Neural progenitor cell (in vitro differentiated cells): Measurements from ENCODE around the gene LYPD6B. TPM values are rescaled to one million over a fixed set of nuclear protein-coding genes. Genes with fewer than 3 reads are reported as not detected.

Experiments used
- DNase-seq: peaks from one replicate; pipeline ENCODE4 v3.0.0-alpha.2; 2016; ENCODE audit warnings: low spot score
- H2AFZ ChIP-seq: fragments of 200-600 bp; sonication (generic); replicated peaks from 2 replicates; pipeline ENCODE4 v1.6.1; 2016; ENCODE audit warnings: antibody characterized with exemption
- H3F3A ChIP-seq: fragments of 200-600 bp; sonication (generic); 2 replicates; pipeline ENCODE4 v1.6.1; 2016; ENCODE audit warnings: antibody characterized with exemption, low read depth
- H3K27ac ChIP-seq: fragments of 200-600 bp; sonication (generic); 2 replicates; pipeline ENCODE4 v1.5.1; 2016; ENCODE audit warnings: mild to moderate bottlenecking
- H3K27me3 ChIP-seq: fragments of 200-600 bp; sonication (generic); 2 replicates; pipeline ENCODE4 v1.6.1; 2016; ENCODE audit warnings: mild to moderate bottlenecking, moderate library complexity
- H3K36me3 ChIP-seq: fragments of 200-600 bp; sonication (generic); 2 replicates; pipeline ENCODE4 v1.5.1; 2016
- H3K4me1 ChIP-seq: fragments of 200-600 bp; sonication (generic); 2 replicates; pipeline ENCODE4 v1.6.1; 2016; ENCODE audit warnings: mixed run types
- H3K4me2 ChIP-seq: fragments of 200-600 bp; sonication (generic); 2 replicates; pipeline ENCODE4 v1.6.1; 2016
- H3K4me3 ChIP-seq: fragments of 200-600 bp; sonication (generic); 2 replicates; pipeline ENCODE4 v1.5.1; 2016
- H3K79me2 ChIP-seq: fragments of 200-600 bp; sonication (generic); 2 replicates; pipeline ENCODE4 v1.6.1; 2016; ENCODE audit warnings: low read depth
- H3K9ac ChIP-seq: fragments of 200-600 bp; sonication (generic); 2 replicates; pipeline ENCODE4 v1.6.1; 2016
- H3K9me3 ChIP-seq: fragments of 200-600 bp; sonication (generic); 2 replicates; pipeline ENCODE4 v1.5.1; 2016; ENCODE audit warnings: low read depth
- H4K20me1 ChIP-seq: fragments of 200-600 bp; sonication (generic); 2 replicates; pipeline ENCODE4 v1.6.1; 2016; ENCODE audit warnings: low read depth
- H3K27ac Mint-ChIP-seq: 3 replicates; pipeline ENCODE4 v1.8.0; 2021; ENCODE audit warnings: mixed read lengths
- H3K27me3 Mint-ChIP-seq: 2 replicates; pipeline ENCODE4 v1.8.0; 2022; ENCODE audit warnings: low read depth, mild to moderate bottlenecking, inconsistent platforms, moderate library complexity, mixed read lengths; ENCODE audit not compliant: insufficient read depth
- H3K36me3 Mint-ChIP-seq: 3 replicates; pipeline ENCODE4 v1.8.0; 2021; ENCODE audit warnings: mixed read lengths
- H3K4me1 Mint-ChIP-seq: 3 replicates; pipeline ENCODE4 v1.8.0; 2021; ENCODE audit warnings: mixed read lengths
- H3K4me3 Mint-ChIP-seq: 3 replicates; pipeline ENCODE4 v1.8.0; 2021; ENCODE audit warnings: mild to moderate bottlenecking, moderate library complexity, mixed read lengths
- H3K9me3 Mint-ChIP-seq: 3 replicates; pipeline ENCODE4 v1.8.0; 2020; ENCODE audit warnings: mixed read lengths
- CTCF ChIP-seq: fragments of 200-600 bp; sonication (generic); IDR thresholded peaks from 2 replicates; pipeline ENCODE4 v1.5.1; 2017; ENCODE audit warnings: antibody characterized with exemption, mild to moderate bottlenecking
- EZH2 ChIP-seq: fragments of 200-600 bp; sonication (generic); IDR thresholded peaks from 2 replicates; pipeline ENCODE4 v1.6.1; 2017; ENCODE audit warnings: antibody characterized with exemption, mild to moderate bottlenecking, moderate library complexity
- EZH2phosphoT487 ChIP-seq: fragments of 200-600 bp; sonication (generic); IDR thresholded peaks from 2 replicates; pipeline ENCODE4 v1.6.1; 2017; ENCODE audit warnings: antibody characterized with exemption
- total RNA-seq: library from RNA; depleted of rRNA; stranded (reverse); fragments of >200 nt; gene quantifications from 2 replicates; pipeline ENCODE4 v1.2.3, GENCODE V29; 2015; ENCODE audit warnings: low replicate concordance

The LYPD6B gene
- total RNA-seq, 1 donor from 2014 or later = not detected

DNA sequence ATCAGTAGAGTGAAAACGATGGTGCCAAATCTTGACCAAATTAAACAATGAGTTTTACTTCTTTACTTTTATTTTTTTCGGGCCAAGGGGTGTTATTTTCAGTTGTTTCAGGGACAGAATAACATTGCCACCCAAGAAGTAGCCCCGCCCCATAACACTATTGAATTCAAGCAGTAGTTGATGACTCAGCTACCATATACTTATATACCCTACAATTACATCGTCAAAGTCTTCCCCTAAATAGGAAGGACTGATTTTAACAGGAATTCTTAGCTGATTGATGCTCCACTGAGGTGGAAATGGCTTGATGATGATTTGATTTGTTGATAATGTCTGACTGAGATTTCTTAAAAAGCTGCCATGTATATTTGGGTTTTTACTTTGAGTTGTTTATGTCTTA is 24.7 kb downstream of the LYPD6B start:
- Histone ChIP-seq H3K79me2 (no peaks in the 10 kb centered on the region), H3K4me1 (no peaks in the 10 kb centered on the region), H4K20me1 (no peaks in the 10 kb centered on the region), H2AFZ (no peak overlapping the region), H3K4me3 (no peak overlapping the region), H3K36me3 (no peaks in the 10 kb centered on the region), H3K27ac (no peak overlapping the region), H3K4me2 (no peak overlapping the region), H3K9me3 (no peaks in the 10 kb centered on the region), H3K27me3 (no peaks in the 10 kb centered on the region), H3F3A (no peaks in the 10 kb centered on the region), H3K9ac (no peak overlapping the region)
- no peak for DNase-seq
- Mint-ChIP-seq H3K36me3 (no peaks in the 10 kb centered on the region), H3K4me1 (peaks cover 2% of the 10 kb centered on the region), H3K27ac (no peak overlapping the region), H3K27me3 (no peaks in the 10 kb centered on the region), H3K4me3 (no peak overlapping the region), H3K9me3 (peaks cover 2% of the 10 kb centered on the region)
- TF ChIP-seq EZH2phosphoT487 = no peak
- no peak for TF ChIP-seq CTCF
- TF ChIP-seq EZH2 = no peak

GRCh38 chr2:149064365-149064841 is 25.9 kb downstream of the LYPD6B start:
- H3K36me3 Mint-ChIP-seq = no peaks in the 10 kb centered on the region
- no peaks in the 10 kb centered on the region for H3K79me2 ChIP-seq
- H3K27ac ChIP-seq = no peak overlapping the region
- no peak overlapping the region for H3K4me3 Mint-ChIP-seq
- TF ChIP-seq EZH2phosphoT487 (no peak), EZH2 (no peak), CTCF (no peak)
- DNase-seq = no peak
- peaks cover 2% of the 10 kb centered on the region for H3K9me3 Mint-ChIP-seq
- no peaks in the 10 kb centered on the region for H4K20me1 ChIP-seq
- no peak overlapping the region for H3K9ac ChIP-seq
- H3K27me3 ChIP-seq = no peaks in the 10 kb centered on the region
- H2AFZ ChIP-seq = no peak overlapping the region
- H3F3A ChIP-seq = no peaks in the 10 kb centered on the region
- H3K4me2 ChIP-seq = no peak overlapping the region
- no peaks in the 10 kb centered on the region for H3K4me1 ChIP-seq
- no peak overlapping the region for H3K4me3 ChIP-seq
- no peaks in the 10 kb centered on the region for H3K27me3 Mint-ChIP-seq
- H3K4me1 Mint-ChIP-seq = peaks cover 2% of the 10 kb centered on the region
- H3K36me3 ChIP-seq = no peaks in the 10 kb centered on the region
- H3K9me3 ChIP-seq = no peaks in the 10 kb centered on the region
- H3K27ac Mint-ChIP-seq = no peak overlapping the region

GRCh38 chr2:149064856-149065630 is 26.5 kb downstream of the LYPD6B start:
- no peak overlapping the region for H3K27ac Mint-ChIP-seq
- Histone ChIP-seq H3K4me2 (no peak overlapping the region), H3K9ac (no peak overlapping the region)

More at GRCh38 chr2:149064856-149065630, 26.5 kb downstream of the LYPD6B start:
- no peak for DNase-seq
- Histone ChIP-seq H2AFZ (no peak overlapping the region), H3K27ac (no peak overlapping the region), H3K4me1 (no peaks in the 10 kb centered on the region), H3F3A (no peaks in the 10 kb centered on the region), H3K36me3 (no peaks in the 10 kb centered on the region), H3K27me3 (no peaks in the 10 kb centered on the region), H4K20me1 (no peaks in the 10 kb centered on the region), H3K4me3 (no peak overlapping the region), H3K79me2 (no peaks in the 10 kb centered on the region), H3K9me3 (no peaks in the 10 kb centered on the region)
- Mint-ChIP-seq H3K27me3 (no peaks in the 10 kb centered on the region), H3K9me3 (peaks cover 2% of the 10 kb centered on the region), H3K4me1 (peaks cover 2% of the 10 kb centered on the region), H3K4me3 (no peak overlapping the region), H3K36me3 (no peaks in the 10 kb centered on the region)
- no peak for TF ChIP-seq EZH2
